HEK293 (cell line): ENCODE results near the gene WDR70.

Experiments used
- RBAK ChIP-seq: fragments of 450-650 bp; formaldehyde crosslinking; IDR thresholded peaks from 2 replicates; pipeline ENCODE4 v1.5.1; 2016; ENCODE audit warnings: missing biosample characterization, missing genetic modification characterization
- ZNF747 ChIP-seq: fragments of 450-650 bp; formaldehyde crosslinking; IDR thresholded peaks from 2 replicates; pipeline ENCODE4 v1.5.1; 2016; ENCODE audit warnings: missing biosample characterization, missing genetic modification characterization
- TF ChIP-seq, protein P1 (sequence below): fragments of 450-650 bp; formaldehyde crosslinking; IDR thresholded peaks from 2 replicates; pipeline ENCODE4 v1.5.1; 2016; ENCODE audit warnings: missing biosample characterization, missing genetic modification characterization
- TF ChIP-seq, protein P2 (sequence below): fragments of 450-650 bp; formaldehyde crosslinking; IDR thresholded peaks from 2 replicates; pipeline ENCODE4 v1.5.1; 2016; ENCODE audit warnings: missing biosample characterization, missing genetic modification characterization

DNA sequence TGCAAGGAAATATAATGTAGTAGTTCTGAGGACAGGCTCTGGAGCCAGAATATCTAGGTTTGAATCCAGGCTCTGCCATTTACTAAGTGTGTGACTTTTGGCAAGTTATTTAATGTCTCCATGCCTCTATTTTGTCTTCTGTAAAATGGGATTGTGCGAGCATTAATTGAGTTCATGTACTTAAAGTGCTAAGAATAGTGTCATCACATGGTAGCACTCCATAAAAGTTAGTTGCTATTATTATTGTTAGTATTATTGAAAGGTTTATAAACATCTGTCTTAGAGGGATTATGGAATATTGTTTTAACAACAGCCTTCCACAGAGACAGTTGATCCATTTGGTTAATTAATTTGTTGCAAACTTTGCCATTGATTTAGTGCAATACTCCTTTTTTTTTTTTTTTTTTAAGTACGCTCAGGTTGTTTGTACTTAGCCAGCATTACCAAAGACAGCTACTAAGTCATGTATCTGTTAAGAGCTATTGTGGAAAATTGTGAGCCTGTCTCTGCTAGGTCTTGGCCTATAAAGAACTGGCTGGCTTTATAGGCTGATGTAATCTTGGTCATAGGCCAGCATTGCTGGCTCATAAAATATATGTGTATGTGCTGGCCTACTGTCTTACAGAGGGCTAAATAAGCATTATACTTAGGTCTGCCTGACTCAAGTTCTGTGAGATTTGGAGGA is 174.7 kb downstream of the WDR70 start:
- TF ChIP-seq ZNF747 (no peak), RBAK (no peak)
- TF ChIP-seq, protein P1, sequence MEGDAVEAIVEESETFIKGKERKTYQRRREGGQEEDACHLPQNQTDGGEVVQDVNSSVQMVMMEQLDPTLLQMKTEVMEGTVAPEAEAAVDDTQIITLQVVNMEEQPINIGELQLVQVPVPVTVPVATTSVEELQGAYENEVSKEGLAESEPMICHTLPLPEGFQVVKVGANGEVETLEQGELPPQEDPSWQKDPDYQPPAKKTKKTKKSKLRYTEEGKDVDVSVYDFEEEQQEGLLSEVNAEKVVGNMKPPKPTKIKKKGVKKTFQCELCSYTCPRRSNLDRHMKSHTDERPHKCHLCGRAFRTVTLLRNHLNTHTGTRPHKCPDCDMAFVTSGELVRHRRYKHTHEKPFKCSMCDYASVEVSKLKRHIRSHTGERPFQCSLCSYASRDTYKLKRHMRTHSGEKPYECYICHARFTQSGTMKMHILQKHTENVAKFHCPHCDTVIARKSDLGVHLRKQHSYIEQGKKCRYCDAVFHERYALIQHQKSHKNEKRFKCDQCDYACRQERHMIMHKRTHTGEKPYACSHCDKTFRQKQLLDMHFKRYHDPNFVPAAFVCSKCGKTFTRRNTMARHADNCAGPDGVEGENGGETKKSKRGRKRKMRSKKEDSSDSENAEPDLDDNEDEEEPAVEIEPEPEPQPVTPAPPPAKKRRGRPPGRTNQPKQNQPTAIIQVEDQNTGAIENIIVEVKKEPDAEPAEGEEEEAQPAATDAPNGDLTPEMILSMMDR (tag by site-specific recombination) = no peak
- TF ChIP-seq, protein P2, sequence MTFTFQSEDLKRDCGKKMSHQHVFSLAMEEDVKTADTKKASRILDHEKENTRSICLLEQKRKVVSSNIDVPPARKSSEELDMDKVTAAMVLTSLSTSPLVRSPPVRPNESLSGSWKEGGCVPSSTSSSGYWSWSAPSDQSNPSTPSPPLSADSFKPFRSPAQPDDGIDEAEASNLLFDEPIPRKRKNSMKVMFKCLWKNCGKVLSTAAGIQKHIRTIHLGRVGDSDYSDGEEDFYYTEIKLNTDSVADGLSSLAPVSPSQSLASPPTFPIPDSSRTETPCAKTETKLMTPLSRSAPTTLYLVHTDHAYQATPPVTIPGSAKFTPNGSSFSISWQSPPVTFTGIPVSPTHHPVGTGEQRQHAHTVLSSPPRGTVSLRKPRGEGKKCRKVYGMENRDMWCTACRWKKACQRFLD = no peak
